CD4-positive, alpha-beta T cell treated with Interleukin-2 at 100 ng/mL for 4 hours (primary cell): ENCODE results near the gene MFSD6L.

ENCODE experiments used
- DNase-seq: peaks from one replicate; pipeline ENCODE4 v3.0.0-alpha.2; 2020; ENCODE audit warnings: low spot score

Gene MFSD6L

GRCh38 chr17:8798846-8799569 is at the start of gene MFSD6L:
Gene MFSD6L (minus strand): TSS chr17:8799365. CDS start chr17:8799120, 245 bp downstream.
- no peak for DNase-seq

- DNase-seq: no peak
These were observed 48.7 kb upstream of the MFSD6L start for GRCh38 chr17:8847891-8848290.

- DNase-seq: no peak
These were observed 47.6 kb upstream of the MFSD6L start for GRCh38 chr17:8846768-8847211.

GRCh38 chr17:8844229-8845218 is 45.4 kb upstream of the MFSD6L start:
- DNase-seq: no peak

- no peak for DNase-seq
These were observed 44.2 kb upstream of the MFSD6L start for GRCh38 chr17:8843344-8843743.

- DNase-seq: no peak
These were observed 42.7 kb upstream of the MFSD6L start for GRCh38 chr17:8841844-8842243.

GRCh38 chr17:8839410-8839935 is 40.3 kb upstream of the MFSD6L start:
- no peak for DNase-seq

- DNase-seq: no peak
These were observed 39.5 kb upstream of the MFSD6L start for GRCh38 chr17:8838551-8839095.

GRCh38 chr17:8837563-8838075 is 38.5 kb upstream of the MFSD6L start:
- no peak for DNase-seq

- DNase-seq: no peak
These were observed 37.8 kb upstream of the MFSD6L start for GRCh38 chr17:8836821-8837562.

GRCh38 chr17:8835631-8836364 is 36.6 kb upstream of the MFSD6L start:
- no peak for DNase-seq

GRCh38 chr17:8835106-8835505 is 35.9 kb upstream of the MFSD6L start:
- DNase-seq: no peak

- peak; percentile 13 for DNase-seq
These were observed 33.7 kb upstream of the MFSD6L start for GRCh38 chr17:8832711-8833352.

- no peak for DNase-seq
These were observed 32.2 kb upstream of the MFSD6L start for GRCh38 chr17:8831234-8831849.

- no peak for DNase-seq
These were observed 31.0 kb upstream of the MFSD6L start for GRCh38 chr17:8830141-8830540.

GRCh38 chr17:8829036-8829941 is 30.1 kb upstream of the MFSD6L start:
- DNase-seq: no peak

- no peak for DNase-seq
These were observed 29.3 kb upstream of the MFSD6L start for GRCh38 chr17:8828517-8828875.

GRCh38 chr17:8826808-8827435 is 27.8 kb upstream of the MFSD6L start:
- DNase-seq: no peak
